SK-N-SH (cell line): ENCODE results near the gene AGMO. TPM values are rescaled to one million over a fixed set of nuclear protein-coding genes. Genes with fewer than 3 reads are reported as not detected.
"Not testable (repeated sequence)": the region's sequence is repeated elsewhere in the genome, so short reads cannot be mapped to it uniquely, and the experiment has no call there.

Experiments used
- CTCF ChIA-PET: fragments of 300-600, 350-600 bp; formaldehyde crosslinking; extraction: SDS; loops from one replicate; lab custom pipeline; 2021; lab: Yijun Ruan, JAX
- POLR2A ChIA-PET: fragments of 350-600 bp; sonication (Branson Sonifier 250); formaldehyde crosslinking; extraction: SDS; loops from one replicate; lab custom pipeline; 2020; ENCODE audit warnings: antibody characterized with exemption, inconsistent platforms; lab: Yijun Ruan, JAX
- DNase-seq: peaks from one replicate; pipeline ENCODE4 v3.0.0; 2012
- H2AFZ ChIP-seq: fragments of 200-600 bp; sonication (generic); 2 replicates; pipeline ENCODE4 v1.8.1; 2016; ENCODE audit warnings: antibody characterized with exemption, mild to moderate bottlenecking, low read depth
- H3F3A ChIP-seq: fragments of 200-600 bp; sonication (generic); replicated peaks from 2 replicates; pipeline ENCODE3; 2016; ENCODE audit warnings: antibody characterized with exemption, mild to moderate bottlenecking; ENCODE audit not compliant: insufficient read depth
- H3K27ac ChIP-seq, 2 experiments: fragments of 200-500 bp in 1 of 2; fragments of 200-600 bp in 1 of 2; sonication (Bioruptor generic) in 1 of 2; sonication (generic), shearing (Covaris generic) in 1 of 2; 2 replicates each; pipeline versions ENCODE4 v1.5.1 to v1.6.1; 2014 to 2016; ENCODE audit warnings: low read depth in 2 of 2, inconsistent platforms in 1 of 2, low read length in 1 of 2, mild to moderate bottlenecking in 1 of 2, mixed read lengths in 1 of 2
- H3K27me3 ChIP-seq: fragments of 200-600 bp; sonication (generic), shearing (Covaris generic); 2 replicates; pipeline ENCODE4 v1.6.1; 2016; ENCODE audit warnings: mixed run types; ENCODE audit not compliant: insufficient read depth
- H3K36me3 ChIP-seq, 2 experiments: fragments of 200-500 bp in 1 of 2; fragments of 200-600 bp in 1 of 2; sonication (Bioruptor generic) in 1 of 2; sonication (generic) in 1 of 2; replicated peaks in 1 of 2; 2 replicates each; pipeline versions ENCODE3 to v1.5.1; 2014 to 2016; ENCODE audit warnings: low read length in 1 of 2, mild to moderate bottlenecking in 1 of 2; ENCODE audit not compliant: insufficient read depth in 2 of 2, control insufficient read depth in 1 of 2
- H3K4me1 ChIP-seq, 2 experiments: fragments of 200-500 bp in 1 of 2; fragments of 200-600 bp in 1 of 2; sonication (Bioruptor generic) in 1 of 2; sonication (generic), shearing (Covaris generic) in 1 of 2; 2 replicates each; pipeline versions ENCODE4 v1.5.1 to v1.6.1; 2014 to 2016; ENCODE audit warnings: low read depth in 1 of 2, low read length in 1 of 2, mixed run types in 1 of 2; ENCODE audit not compliant: insufficient read depth in 2 of 2, control insufficient read depth in 1 of 2
- H3K4me2 ChIP-seq: fragments of 200-600 bp; sonication (generic), shearing (Covaris generic); 2 replicates; pipeline ENCODE4 v1.6.1; 2017; ENCODE audit warnings: mixed run types
- H3K4me3 ChIP-seq, 2 experiments: fragments of 200-500 bp in 1 of 2; fragments of 200-600 bp in 1 of 2; sonication (Bioruptor generic) in 1 of 2; sonication (generic), shearing (Covaris generic) in 1 of 2; 2 replicates each; pipeline versions ENCODE4 v1.5.1 to v1.8.1; 2014 to 2016; ENCODE audit warnings: low read depth in 2 of 2, inconsistent platforms in 1 of 2, low read length in 1 of 2, mild to moderate bottlenecking in 1 of 2, mixed read lengths in 1 of 2, moderate library complexity in 1 of 2
- H3K79me2 ChIP-seq: fragments of 200-600 bp; sonication (generic); 2 replicates; pipeline ENCODE4 v1.8.1; 2017; ENCODE audit warnings: mild to moderate bottlenecking; ENCODE audit not compliant: insufficient read depth
- H3K9ac ChIP-seq: fragments of 200-600 bp; sonication (generic); 2 replicates; pipeline ENCODE4 v1.6.1; 2017; ENCODE audit warnings: mixed run types
- H3K9me2 ChIP-seq: fragments of 200-600 bp; sonication (generic); 2 replicates; pipeline ENCODE4 v1.6.1; 2017; ENCODE audit warnings: mixed run types
- H3K9me3 ChIP-seq: fragments of 200-600 bp; sonication (generic); 2 replicates; pipeline ENCODE4 v1.6.1; 2017; ENCODE audit warnings: mixed run types, mild to moderate bottlenecking, moderate library complexity
- H4K20me1 ChIP-seq: fragments of 200-600 bp; sonication (generic); 2 replicates; pipeline ENCODE4 v1.6.1; 2017; ENCODE audit warnings: mild to moderate bottlenecking, mixed run types; ENCODE audit not compliant: insufficient read depth
- GATA2 ChIP-seq: sonication (generic); formaldehyde crosslinking; IDR thresholded peaks from 2 replicates; pipeline ENCODE4 v1.5.0; 2020; ENCODE audit warnings: mild to moderate bottlenecking, missing genetic modification reagents
- NFIC ChIP-seq: IDR thresholded peaks from 2 replicates; pipeline ENCODE4 v1.4.0; 2012; ENCODE audit warnings: borderline replicate concordance
- POLR2AphosphoS5 ChIP-seq: IDR thresholded peaks from 2 replicates; pipeline ENCODE4 v1.6.1; 2012; ENCODE audit warnings: low read depth, low read length
- RAD21 ChIP-seq: IDR thresholded peaks from 2 replicates; pipeline ENCODE4 v1.6.1; 2012; ENCODE audit warnings: mild to moderate bottlenecking, low read length
- RCOR1 ChIP-seq: fragments of 150-350 bp; IDR thresholded peaks from 2 replicates; pipeline ENCODE4 v1.6.1; 2017; ENCODE audit warnings: antibody characterized with exemption, low read length
- SIN3A ChIP-seq: IDR thresholded peaks from 2 replicates; pipeline ENCODE4 v1.6.1; 2012; ENCODE audit warnings: low read depth, mild to moderate bottlenecking, low read length, moderate library complexity, borderline replicate concordance
- SMC3 ChIP-seq: IDR thresholded peaks from 2 replicates; pipeline ENCODE4 v1.6.1; 2012; ENCODE audit warnings: low read depth, low read length, improper control_type of control experiment
- TCF12 ChIP-seq: IDR thresholded peaks from 2 replicates; pipeline ENCODE4 v1.4.0; 2012
- WGBS: methylation state at CpG from one replicate; pipeline ENCODE4 v1.1.6; 2017; ENCODE audit warnings: low lambda C conversion rate; 5-methylcytosine and 5-hydroxymethylcytosine counted together
- polyA plus RNA-seq, 3 experiments: library from polyadenylated mRNA; depleted of rRNA; stranded (reverse); fragments of >200 nt; gene quantifications; 2 replicates each; pipeline ENCODE4 v1.2.3, GENCODE V29; 2012
- TF ChIP-seq, protein P1 (sequence below): fragments of 200-600 bp; sonication (generic); IDR thresholded peaks from 2 replicates; pipeline ENCODE4 v1.6.1; 2017; ENCODE audit warnings: antibody characterized with exemption, mild to moderate bottlenecking, moderate library complexity
- TF ChIP-seq, protein P2 (sequence below): fragments of 150-350 bp; IDR thresholded peaks from 2 replicates; pipeline ENCODE4 v1.6.1; 2016; ENCODE audit warnings: mild to moderate bottlenecking, low read depth, low read length
- TF ChIP-seq, protein P3 (sequence below): IDR thresholded peaks from 2 replicates; pipeline ENCODE4 v1.4.0; 2012; ENCODE audit warnings: low read depth, borderline replicate concordance
- TF ChIP-seq, protein P4 (sequence below): IDR thresholded peaks from 2 replicates; pipeline ENCODE4; 2012

Gene AGMO
- polyA plus RNA-seq, 1 of the 3 experiments (the other 2 are of a cell fraction), result 0.05 TPM

DNA sequence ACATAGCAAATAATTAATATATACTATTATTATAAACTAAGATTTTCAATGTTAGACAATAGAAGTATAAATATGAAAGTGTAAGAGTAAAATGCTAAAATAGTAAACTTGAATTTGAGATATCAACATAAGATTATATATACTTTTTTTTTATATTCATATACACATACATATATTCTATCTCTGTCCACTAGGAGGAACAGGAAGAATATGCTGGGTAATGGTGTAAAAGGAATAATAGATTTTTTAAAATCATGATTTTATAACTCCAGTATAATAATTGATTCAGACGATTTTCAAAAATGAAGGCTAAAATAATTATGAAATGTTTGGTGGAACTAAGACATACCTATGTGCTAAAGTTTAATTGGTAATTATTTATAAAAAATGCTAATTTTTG is 37.7 kb downstream of the AGMO start:
- Histone ChIP-seq H3K27me3 (no peaks in the 10 kb centered on the region), H3K9me3 (0 out of 2 replicates have a peak, but pooled peaks cover 3% of the 10 kb centered on the region), H3K4me1 (no peaks in the 10 kb centered on the region), H3F3A (no peaks in the 10 kb centered on the region), H3K9me2 (no peaks in the 10 kb centered on the region), H3K79me2 (no peaks in the 10 kb centered on the region)
- DNase-seq, result no peak
- POLR2A ChIA-PET, result no interaction called here
- TF ChIP-seq, protein P1, sequence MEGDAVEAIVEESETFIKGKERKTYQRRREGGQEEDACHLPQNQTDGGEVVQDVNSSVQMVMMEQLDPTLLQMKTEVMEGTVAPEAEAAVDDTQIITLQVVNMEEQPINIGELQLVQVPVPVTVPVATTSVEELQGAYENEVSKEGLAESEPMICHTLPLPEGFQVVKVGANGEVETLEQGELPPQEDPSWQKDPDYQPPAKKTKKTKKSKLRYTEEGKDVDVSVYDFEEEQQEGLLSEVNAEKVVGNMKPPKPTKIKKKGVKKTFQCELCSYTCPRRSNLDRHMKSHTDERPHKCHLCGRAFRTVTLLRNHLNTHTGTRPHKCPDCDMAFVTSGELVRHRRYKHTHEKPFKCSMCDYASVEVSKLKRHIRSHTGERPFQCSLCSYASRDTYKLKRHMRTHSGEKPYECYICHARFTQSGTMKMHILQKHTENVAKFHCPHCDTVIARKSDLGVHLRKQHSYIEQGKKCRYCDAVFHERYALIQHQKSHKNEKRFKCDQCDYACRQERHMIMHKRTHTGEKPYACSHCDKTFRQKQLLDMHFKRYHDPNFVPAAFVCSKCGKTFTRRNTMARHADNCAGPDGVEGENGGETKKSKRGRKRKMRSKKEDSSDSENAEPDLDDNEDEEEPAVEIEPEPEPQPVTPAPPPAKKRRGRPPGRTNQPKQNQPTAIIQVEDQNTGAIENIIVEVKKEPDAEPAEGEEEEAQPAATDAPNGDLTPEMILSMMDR, result peak; percentile 32; the same call in 1 of the 2 replicates
- TF ChIP-seq SIN3A, result no peak
- TF ChIP-seq, all 33 proteins: peak for 1
- Histone ChIP-seq H3K4me3 (no peak overlapping the region), H3K9ac (no peak overlapping the region), H2AFZ (no peak overlapping the region), H3K36me3 (no peaks in the 10 kb centered on the region), H3K4me2 (no peak overlapping the region), H3K27ac (no peak overlapping the region), H4K20me1 (no peaks in the 10 kb centered on the region)
- CTCF ChIA-PET, result no interaction called here
- 26% methylated on average over 1 of the region's 1 CpG for WGBS

DNA sequence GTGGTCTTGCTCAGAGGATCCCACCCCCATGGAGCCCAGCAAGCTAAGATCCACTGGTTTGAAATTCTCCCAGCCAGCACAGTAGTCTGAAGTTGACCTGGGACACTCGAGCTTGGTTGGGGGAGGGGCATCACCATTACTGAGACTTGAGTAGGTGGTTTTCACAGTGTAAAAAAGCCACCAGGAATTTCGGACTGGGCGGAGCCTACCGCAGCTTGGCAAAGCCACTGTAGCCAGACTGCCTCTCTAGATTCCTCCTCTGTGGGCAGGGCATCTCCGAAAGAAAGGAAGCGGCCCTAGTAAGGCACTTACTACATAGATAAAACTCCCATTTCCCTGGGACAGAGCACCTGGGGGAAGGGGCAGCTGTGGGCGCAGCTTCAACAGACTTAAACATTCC is 44.0 kb downstream of the AGMO start:
- H4K20me1 ChIP-seq, H3K4me3 ChIP-seq, H3K9ac ChIP-seq, H3K79me2 ChIP-seq, H3K4me2 ChIP-seq, H2AFZ ChIP-seq, H3K27me3 ChIP-seq, H3K27ac ChIP-seq, H3K4me1 ChIP-seq, H3K9me3 ChIP-seq, DNase-seq, H3K9me2 ChIP-seq, H3K36me3 ChIP-seq, POLR2A ChIA-PET: not testable (repeated sequence)
- peaks cover 18% of the 10 kb centered on the region for H3F3A ChIP-seq
- CTCF ChIA-PET, result interaction anchor here (1.2 kb wide), 1 partner anchor 203 kb away, joined by 4 read pairs; no protein-coding TSS in a partner anchor
- 58% methylated on average over 7 of the region's 7 CpGs for WGBS

DNA sequence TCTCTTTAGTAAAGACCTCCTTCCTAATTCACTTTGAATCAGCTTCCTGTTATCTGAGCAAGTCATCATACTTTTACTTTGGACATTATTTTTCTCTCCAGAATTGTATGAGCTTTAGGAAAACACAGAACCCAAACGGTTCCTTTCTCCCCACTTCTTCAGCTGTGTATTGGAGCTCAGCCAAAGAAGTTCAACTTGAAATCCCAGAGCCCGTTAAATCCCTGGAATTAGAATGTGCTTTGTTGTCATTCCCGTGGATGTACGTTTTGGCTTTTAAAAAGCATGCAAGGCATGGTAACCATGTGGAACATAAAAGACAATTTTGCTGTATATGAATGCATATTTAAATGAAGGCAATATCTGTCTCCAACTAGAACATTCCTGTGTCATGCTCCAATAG is 46.6 kb downstream of the AGMO start:
- POLR2A ChIA-PET, result no interaction called here
- no peak for TF ChIP-seq POLR2AphosphoS5
- TF ChIP-seq, protein P2, sequence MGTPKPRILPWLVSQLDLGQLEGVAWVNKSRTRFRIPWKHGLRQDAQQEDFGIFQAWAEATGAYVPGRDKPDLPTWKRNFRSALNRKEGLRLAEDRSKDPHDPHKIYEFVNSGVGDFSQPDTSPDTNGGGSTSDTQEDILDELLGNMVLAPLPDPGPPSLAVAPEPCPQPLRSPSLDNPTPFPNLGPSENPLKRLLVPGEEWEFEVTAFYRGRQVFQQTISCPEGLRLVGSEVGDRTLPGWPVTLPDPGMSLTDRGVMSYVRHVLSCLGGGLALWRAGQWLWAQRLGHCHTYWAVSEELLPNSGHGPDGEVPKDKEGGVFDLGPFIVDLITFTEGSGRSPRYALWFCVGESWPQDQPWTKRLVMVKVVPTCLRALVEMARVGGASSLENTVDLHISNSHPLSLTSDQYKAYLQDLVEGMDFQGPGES, result no peak
- TF ChIP-seq, protein P1, result no peak
- TF ChIP-seq RAD21, result no peak
- no peak for TF ChIP-seq RCOR1
- TF ChIP-seq SMC3, result no peak
- TF ChIP-seq, protein P3, sequence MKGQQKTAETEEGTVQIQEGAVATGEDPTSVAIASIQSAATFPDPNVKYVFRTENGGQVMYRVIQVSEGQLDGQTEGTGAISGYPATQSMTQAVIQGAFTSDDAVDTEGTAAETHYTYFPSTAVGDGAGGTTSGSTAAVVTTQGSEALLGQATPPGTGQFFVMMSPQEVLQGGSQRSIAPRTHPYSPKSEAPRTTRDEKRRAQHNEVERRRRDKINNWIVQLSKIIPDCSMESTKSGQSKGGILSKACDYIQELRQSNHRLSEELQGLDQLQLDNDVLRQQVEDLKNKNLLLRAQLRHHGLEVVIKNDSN, result no peak
- no peak for TF ChIP-seq NFIC
- TF ChIP-seq GATA2 (CRISPR knock-in tag), result no peak
- TF ChIP-seq, protein P4, sequence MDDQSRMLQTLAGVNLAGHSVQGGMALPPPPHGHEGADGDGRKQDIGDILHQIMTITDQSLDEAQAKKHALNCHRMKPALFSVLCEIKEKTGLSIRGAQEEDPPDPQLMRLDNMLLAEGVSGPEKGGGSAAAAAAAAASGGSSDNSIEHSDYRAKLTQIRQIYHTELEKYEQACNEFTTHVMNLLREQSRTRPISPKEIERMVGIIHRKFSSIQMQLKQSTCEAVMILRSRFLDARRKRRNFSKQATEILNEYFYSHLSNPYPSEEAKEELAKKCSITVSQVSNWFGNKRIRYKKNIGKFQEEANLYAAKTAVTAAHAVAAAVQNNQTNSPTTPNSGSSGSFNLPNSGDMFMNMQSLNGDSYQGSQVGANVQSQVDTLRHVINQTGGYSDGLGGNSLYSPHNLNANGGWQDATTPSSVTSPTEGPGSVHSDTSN, result no peak
- no peak for TF ChIP-seq SIN3A
- TF ChIP-seq TCF12, result no peak

More for the DNA sequence above, 46.6 kb downstream of the AGMO start:
- WGBS, result 9% methylated on average over 4 of the region's 4 CpGs
- no peak overlapping the region; a peak in 1 of 4 replicates for H3K4me3 ChIP-seq
- no peaks in the 10 kb centered on the region for H3K27me3 ChIP-seq
- H3K9me2 ChIP-seq, result no peaks in the 10 kb centered on the region
- peaks cover 20% of the 10 kb centered on the region for H3F3A ChIP-seq
- peak overlapping the region; percentile 76; the same call in 1 of the 2 replicates for H2AFZ ChIP-seq
- 0 out of 2 replicates have a peak, but pooled peaks cover 3% of the 10 kb centered on the region for H3K9me3 ChIP-seq
- peak overlapping the region in 1 of 2 experiments; percentile 67; a peak in 2 of 4 replicates for H3K27ac ChIP-seq
- H3K4me1 ChIP-seq, result peaks cover 0 to 4% of the 10 kb centered on the region in 2 experiments; a peak in 1 of 4 replicates
- H3K9ac ChIP-seq, result peak overlapping the region; percentile 23; the same call in 1 of the 2 replicates
- H3K79me2 ChIP-seq, result no peaks in the 10 kb centered on the region
- CTCF ChIA-PET, result no interaction called here
- H4K20me1 ChIP-seq, result no peaks in the 10 kb centered on the region
- DNase-seq, result no peak
- H3K36me3 ChIP-seq, result no peaks in the 10 kb centered on the region
- H3K4me2 ChIP-seq, result peak overlapping the region; percentile 46; the same call in 1 of the 2 replicates
